RWPE1 (cell line): Measurements from ENCODE around the gene DAD1.

ENCODE experiments used
- CTCF ChIA-PET: fragments of 350-600 bp; sonication (Branson Sonifier 250); formaldehyde crosslinking; extraction: SDS; loops from one replicate; lab custom pipeline; 2021; lab: Yijun Ruan, JAX
- POLR2A ChIA-PET: fragments of 400-600 bp; formaldehyde crosslinking; extraction: SDS; loops from one replicate; lab custom pipeline; 2020; ENCODE audit warnings: antibody characterized with exemption; ENCODE audit not compliant: low non-redundant PET; lab: Yijun Ruan, JAX
- DNase-seq: peaks from one replicate; pipeline ENCODE4 v3.0.0; 2012; ENCODE audit warnings: low spot score
- H3K27ac ChIP-seq: fragments of 450-650 bp; 2 replicates; pipeline ENCODE4 v1.5.1; 2017
- CTCF ChIP-seq: fragments of 450-650 bp; conservative IDR thresholded peaks from 2 replicates; pipeline ENCODE4 v1.5.1; 2017; ENCODE audit warnings: low read depth, mild to moderate bottlenecking

The DAD1 gene

GRCh38 chr14:22537436-22538310, 51.4 kb downstream of the DAD1 start:
- TF ChIP-seq CTCF, result no peak
- POLR2A ChIA-PET, result no interaction called here
- peak overlapping the region; percentile 67 for H3K27ac ChIP-seq
- CTCF ChIA-PET, result interaction anchor here (0.6 kb wide), 3 partner anchors 65 to 374 kb away, joined by 3 read pairs; no protein-coding TSS in a partner anchor
- DNase-seq, result no peak

GRCh38 chr14:22536853-22537338, 52.1 kb downstream of the DAD1 start:
- CTCF ChIA-PET, result interaction anchor here (0.7 kb wide), 1 partner anchor 24 kb away, joined by 3 read pairs; no protein-coding TSS in a partner anchor
- no peak for TF ChIP-seq CTCF
- peak; percentile 97 for DNase-seq
- POLR2A ChIA-PET, result no interaction called here
- peak overlapping the region; percentile 67 for H3K27ac ChIP-seq

- H3K27ac ChIP-seq, result no peak overlapping the region
- no peak for TF ChIP-seq CTCF
- ChIA-PET POLR2A (no interaction called here), CTCF (interaction anchor here (0.7 kb wide), 1 partner anchor 23 kb away, joined by 3 read pairs; no protein-coding TSS in a partner anchor)
- DNase-seq, result no peak
These were observed 53.1 kb downstream of the DAD1 start for GRCh38 chr14:22535916-22536315.

- no peak for DNase-seq
- TF ChIP-seq CTCF, result no peak
- no peak overlapping the region for H3K27ac ChIP-seq
- ChIA-PET POLR2A (no interaction called here), CTCF (interaction anchor here (0.7 kb wide), 1 partner anchor 109 kb away, joined by 3 read pairs; the partner anchor contains the start of gene OR6J1)
These were observed 53.9 kb downstream of the DAD1 start for GRCh38 chr14:22535126-22535525.

GRCh38 chr14:22534547-22534946, 54.5 kb downstream of the DAD1 start:
- CTCF ChIA-PET, result interaction anchor here (0.7 kb wide), 1 partner anchor 110 kb away, joined by 3 read pairs; the partner anchor contains the start of gene OR6J1
- DNase-seq, result no peak
- POLR2A ChIA-PET, result no interaction called here
- H3K27ac ChIP-seq, result no peak overlapping the region
- TF ChIP-seq CTCF, result no peak

- POLR2A ChIA-PET, result no interaction called here
- DNase-seq, result no peak
- no peak overlapping the region for H3K27ac ChIP-seq
- CTCF ChIA-PET, result interaction anchor here (0.5 kb wide), 1 partner anchor 65 kb away, joined by 4 read pairs; no protein-coding TSS in a partner anchor
- TF ChIP-seq CTCF, result no peak
These were observed 55.2 kb downstream of the DAD1 start for GRCh38 chr14:22533739-22534359.
